GM19351 (cell line): ENCODE measurements around the gene SYCE3.

ENCODE experiments used
- ATAC-seq: cut with Tn5 transposase; IDR thresholded peaks from one replicate; pipeline ENCODE4 v1.9.1; 2021; ENCODE audit warnings: mild to moderate bottlenecking, moderate library complexity; ENCODE audit not compliant: unreplicated experiment

The SYCE3 gene

DNA sequence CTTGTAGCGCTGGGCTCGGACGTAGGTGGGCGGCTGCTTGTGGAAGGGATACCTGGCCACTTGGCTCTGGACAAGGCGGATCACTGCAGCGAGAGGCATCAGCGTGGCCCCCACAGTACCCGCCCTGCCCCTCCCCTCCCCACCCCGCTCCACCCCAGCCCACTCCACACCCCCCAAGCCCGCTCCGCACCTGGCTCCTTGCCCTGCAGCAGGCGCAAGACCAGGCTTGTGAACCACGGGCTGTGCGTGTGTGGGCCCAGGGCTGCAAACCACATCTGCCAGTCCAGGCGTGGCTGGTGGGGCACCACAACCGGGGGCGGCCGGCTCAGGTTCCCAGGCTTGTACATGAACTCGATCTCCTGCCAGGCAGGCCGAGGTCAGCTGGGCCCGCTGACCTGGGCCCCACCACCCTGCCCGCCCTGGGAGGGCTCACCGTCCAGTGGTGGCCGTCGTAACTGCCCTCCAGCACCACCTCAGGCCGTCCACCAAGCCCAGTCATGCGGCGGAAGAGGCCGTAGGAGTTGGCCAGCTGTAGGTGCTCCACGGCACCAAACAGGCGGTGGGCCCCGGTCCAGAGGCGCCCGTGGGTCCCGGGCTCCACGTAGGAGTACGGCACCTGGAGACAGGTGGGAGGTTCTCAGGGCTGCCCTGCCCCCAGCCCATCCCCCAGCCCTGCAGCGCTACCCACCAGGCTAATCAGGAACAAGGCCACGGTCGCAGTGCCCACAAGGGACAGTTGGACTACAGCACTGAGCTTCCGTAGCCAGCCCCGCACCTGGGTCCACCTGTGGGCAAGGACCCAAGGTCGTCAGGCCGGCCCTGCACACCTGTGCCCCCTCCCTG is 58.1 kb downstream of the SYCE3 start:
- ATAC-seq = no peak

- no peak for ATAC-seq
These were observed 59.1 kb downstream of the SYCE3 start for GRCh38 chr22:50503475-50504145.

DNA sequence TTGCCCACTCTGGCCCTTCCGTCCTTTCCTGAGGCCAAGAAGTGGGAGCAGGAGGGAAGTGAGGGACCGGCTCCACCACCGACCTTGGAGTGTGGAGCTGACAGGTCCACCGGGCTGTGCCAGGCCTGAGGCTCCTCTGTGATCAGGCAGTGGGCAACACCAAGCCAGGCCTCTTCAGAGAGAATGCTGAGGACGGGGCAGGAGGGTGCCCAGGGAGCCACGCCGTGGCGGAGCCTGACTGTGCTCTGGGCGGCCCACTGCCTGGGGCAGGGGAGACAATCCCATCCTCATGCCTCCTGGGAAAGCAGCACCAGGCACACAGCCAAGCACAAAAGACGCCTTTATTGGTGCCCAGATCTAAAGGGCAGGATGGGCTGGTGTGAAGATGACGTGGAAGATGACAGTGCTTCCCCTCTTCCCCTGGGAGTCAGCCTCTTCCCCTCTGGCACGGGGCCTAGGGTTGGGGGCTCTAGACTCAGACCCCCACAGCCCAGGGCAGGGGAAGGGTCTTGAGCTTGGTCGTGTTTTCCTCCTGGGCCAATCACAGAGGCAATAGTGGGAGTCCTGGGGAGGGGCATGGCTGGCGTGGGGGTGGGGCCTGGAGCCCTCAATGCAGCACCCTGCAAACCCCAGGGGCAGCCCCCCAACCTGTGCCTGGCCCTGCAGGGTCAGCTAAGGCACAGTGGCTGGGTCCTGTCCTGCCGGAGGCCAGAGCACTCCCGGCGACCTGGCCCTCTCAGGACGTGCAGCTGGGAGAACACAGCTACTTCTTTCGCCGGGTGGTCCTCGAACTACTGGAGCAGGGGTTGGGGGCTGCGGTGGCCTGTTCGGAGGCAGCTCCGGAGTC is 59.9 kb downstream of the SYCE3 start:
- no peak for ATAC-seq

DNA sequence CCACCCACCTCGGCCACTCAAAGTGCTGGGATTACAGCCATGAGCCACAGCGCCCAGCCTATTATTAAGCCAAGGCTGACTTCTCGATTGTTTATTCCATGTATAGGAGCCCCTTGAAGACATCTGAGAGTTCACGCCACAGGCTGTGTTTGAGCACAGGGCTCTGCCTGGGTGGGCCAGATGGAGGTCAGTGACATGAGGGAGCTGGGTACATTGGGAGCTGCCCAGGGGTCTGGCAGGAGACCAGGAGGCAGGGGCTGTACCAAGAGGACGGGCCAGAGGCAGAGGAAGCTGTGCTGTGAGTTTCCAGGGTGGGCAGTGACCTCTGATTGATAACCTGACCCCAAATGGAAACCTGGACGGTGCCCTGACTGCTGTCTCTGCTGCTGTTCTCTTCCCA is 60.6 kb downstream of the SYCE3 start:
- ATAC-seq = no peak
